ENCODE measurements around the gene CCDC88B.
A peak's percentile ranks its signal among the peaks of the same experiment; 100 is the strongest.
"Not testable (repeated sequence)": the region's sequence is repeated elsewhere in the genome, so short reads cannot be mapped to it uniquely, and the experiment has no call there.

Gene CCDC88B

DNA sequence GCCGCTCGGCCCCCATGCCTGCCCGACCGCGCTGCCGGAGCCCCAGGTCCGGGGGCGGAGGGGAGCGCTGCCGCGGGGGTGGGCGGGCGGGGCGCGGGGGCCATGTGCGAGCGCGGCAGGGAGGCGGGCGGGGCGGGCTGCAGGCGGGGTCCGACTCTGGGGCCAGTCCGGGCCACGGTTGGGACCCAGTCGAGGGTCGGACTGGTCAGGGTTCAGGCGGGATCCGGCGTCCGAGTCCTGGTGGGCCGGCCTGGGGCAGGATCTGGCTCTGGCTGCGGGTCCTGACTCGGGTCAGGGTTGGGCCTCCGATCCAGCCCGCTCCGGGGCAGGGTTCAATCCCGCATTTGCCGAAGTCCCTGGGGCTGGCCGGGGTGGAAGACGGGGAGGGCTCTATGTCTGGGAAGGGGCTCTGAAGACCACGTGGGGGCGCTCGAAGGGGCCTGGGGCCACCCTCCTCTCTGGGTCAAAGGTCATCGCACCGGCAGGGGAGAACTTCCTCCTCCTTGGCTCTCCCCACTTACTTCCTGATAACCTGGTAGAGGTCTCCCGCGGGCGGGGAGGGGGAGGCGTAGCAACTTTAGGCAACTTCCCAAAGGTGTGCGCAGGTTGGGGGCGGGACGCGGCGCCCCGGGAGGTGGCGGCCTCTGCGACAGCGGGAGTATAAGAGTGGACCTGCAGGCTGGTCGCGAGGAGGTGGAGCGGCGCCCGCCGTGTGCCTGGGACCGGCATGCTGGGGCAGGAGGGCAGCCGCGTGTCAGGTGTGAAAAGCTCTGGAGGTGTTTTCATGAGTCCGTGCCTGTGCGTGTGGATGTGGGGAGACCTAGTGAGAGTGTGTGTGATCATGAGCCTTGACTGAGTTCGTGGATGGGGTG lies 34.1 kb upstream of the CCDC88B start:
- DNase-seq (ENCODE audit: low read depth) = no peak

DNA sequence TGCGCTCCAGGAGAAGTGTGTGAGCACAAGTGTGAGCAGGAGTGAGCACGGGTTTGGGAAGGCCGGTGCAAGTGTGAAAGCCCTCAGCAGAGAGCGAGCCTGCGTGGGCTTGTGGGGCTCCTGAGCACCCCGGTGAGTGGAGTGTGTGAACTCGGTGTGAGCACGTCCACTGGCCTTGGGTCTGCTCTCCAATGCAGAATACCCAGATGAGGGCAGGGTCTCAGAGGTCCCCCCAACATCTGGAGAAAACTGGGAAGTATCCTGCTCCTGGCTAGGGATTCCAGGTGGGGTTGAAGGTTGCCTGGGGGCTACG lies 33.5 kb upstream of the CCDC88B start:
- peak overlapping the region; percentile 78 for H3K4me3 ChIP-seq (ENCODE audit: low read depth, low read length)
- no peak for DNase-seq (ENCODE audit: low read depth)
- TF ChIP-seq, protein P1, sequence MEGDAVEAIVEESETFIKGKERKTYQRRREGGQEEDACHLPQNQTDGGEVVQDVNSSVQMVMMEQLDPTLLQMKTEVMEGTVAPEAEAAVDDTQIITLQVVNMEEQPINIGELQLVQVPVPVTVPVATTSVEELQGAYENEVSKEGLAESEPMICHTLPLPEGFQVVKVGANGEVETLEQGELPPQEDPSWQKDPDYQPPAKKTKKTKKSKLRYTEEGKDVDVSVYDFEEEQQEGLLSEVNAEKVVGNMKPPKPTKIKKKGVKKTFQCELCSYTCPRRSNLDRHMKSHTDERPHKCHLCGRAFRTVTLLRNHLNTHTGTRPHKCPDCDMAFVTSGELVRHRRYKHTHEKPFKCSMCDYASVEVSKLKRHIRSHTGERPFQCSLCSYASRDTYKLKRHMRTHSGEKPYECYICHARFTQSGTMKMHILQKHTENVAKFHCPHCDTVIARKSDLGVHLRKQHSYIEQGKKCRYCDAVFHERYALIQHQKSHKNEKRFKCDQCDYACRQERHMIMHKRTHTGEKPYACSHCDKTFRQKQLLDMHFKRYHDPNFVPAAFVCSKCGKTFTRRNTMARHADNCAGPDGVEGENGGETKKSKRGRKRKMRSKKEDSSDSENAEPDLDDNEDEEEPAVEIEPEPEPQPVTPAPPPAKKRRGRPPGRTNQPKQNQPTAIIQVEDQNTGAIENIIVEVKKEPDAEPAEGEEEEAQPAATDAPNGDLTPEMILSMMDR (IDR thresholded peaks at IDR 0.05; ENCODE audit: low read depth, low read length, missing control alignments) = no peak

More for the DNA sequence above, 34.1 kb upstream of the CCDC88B start:
- H3K4me3 ChIP-seq (ENCODE audit: low read depth, low read length) = peak overlapping the region; percentile 78
- TF ChIP-seq, protein P1 (IDR thresholded peaks at IDR 0.05; ENCODE audit: low read depth, low read length, missing control alignments) = peak; percentile 45

DNA sequence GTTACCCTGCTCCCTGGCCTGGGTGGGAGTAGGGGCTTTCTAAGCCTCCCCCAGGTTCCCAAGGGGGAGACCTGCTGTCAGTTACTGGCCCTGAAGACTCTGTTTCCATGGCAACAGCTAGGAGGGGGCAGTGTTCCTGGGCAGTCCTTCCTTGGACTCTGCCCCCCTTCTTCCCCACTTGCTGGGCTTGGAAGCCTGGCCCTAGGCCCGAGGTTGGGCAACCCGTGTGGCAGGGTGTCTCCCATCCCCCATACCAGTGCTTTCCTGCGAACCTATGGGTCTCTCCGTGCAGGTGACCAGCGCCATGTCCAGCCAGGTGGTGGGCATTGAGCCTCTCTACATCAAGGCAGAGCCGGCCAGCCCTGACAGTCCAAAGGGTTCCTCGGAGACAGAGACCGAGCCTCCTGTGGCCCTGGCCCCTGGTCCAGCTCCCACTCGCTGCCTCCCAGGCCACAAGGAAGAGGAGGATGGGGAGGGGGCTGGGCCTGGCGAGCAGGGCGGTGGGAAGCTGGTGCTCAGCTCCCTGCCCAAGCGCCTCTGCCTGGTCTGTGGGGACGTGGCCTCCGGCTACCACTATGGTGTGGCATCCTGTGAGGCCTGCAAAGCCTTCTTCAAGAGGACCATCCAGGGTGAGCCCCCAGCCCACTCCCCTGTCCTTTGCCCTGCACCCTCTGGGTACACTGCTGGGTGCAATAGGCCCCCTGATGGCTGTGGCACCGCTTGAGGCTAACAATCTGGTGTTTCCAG lies 33.0 kb upstream of the CCDC88B start:
- DNase-seq (ENCODE audit: low read depth) = no peak
- TF ChIP-seq, protein P1 (IDR thresholded peaks at IDR 0.05; ENCODE audit: low read depth, low read length, missing control alignments) = no peak
- peak overlapping the region; percentile 78 for H3K4me3 ChIP-seq (ENCODE audit: low read depth, low read length)

- not testable (repeated sequence) for H3K4me3 ChIP-seq (ENCODE audit: low read depth, low read length)
Observed at GRCh38 chr11:64307795-64308194, 32.2 kb upstream of the CCDC88B start.

DNA sequence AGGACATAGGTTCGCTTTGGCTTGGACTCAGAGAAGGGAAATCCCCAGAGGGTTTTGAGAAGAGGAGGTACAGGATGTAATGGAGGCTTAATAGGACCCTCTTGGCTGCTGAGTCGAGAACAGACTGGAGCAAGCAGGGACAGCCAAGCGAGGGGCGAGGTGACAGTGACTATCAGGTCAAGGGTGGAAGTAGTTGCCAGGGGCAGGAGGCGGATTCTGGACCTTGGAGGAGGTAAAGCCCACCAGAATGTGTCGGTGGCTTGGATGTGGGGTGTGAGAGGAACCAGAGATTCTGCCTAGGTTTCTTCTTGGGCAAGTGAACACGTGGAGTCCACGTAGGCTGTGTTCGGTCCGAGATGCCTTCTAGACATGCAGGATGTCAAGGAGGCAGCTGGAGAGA lies 27.1 kb upstream of the CCDC88B start:
- no peak for DNase-seq (ENCODE audit: low read depth)
- TF ChIP-seq, protein P1 (IDR thresholded peaks at IDR 0.05; ENCODE audit: low read depth, low read length, missing control alignments) = no peak
- no peak overlapping the region for H3K4me3 ChIP-seq (ENCODE audit: low read depth, low read length)

More at GRCh38 chr11:64307795-64308194, 32.2 kb upstream of the CCDC88B start:
- DNase-seq (ENCODE audit: low read depth) = not testable (repeated sequence)

GRCh38 chr11:64313491-64314145 lies 26.4 kb upstream of the CCDC88B start:
- DNase-seq (ENCODE audit: low read depth) = no peak
- TF ChIP-seq, protein P1 (IDR thresholded peaks at IDR 0.05; ENCODE audit: low read depth, low read length, missing control alignments) = no peak
- no peak overlapping the region for H3K4me3 ChIP-seq (ENCODE audit: low read depth, low read length)

- TF ChIP-seq, protein P1 (IDR thresholded peaks at IDR 0.05; ENCODE audit: low read depth, low read length, missing control alignments) = peak; percentile 13
- DNase-seq (ENCODE audit: low read depth) = no peak
- no peak overlapping the region for H3K4me3 ChIP-seq (ENCODE audit: low read depth, low read length)
Observed at GRCh38 chr11:64314146-64314804, 25.7 kb upstream of the CCDC88B start.

Data from GM12864 (cell line).